T-helper 22 cell (primary cell): Measurements from ENCODE around the gene POTEJ.
"Not testable (repeated sequence)": the region's sequence is repeated elsewhere in the genome, so short reads cannot be mapped to it uniquely, and the experiment has no call there.

Experiments used
- DNase-seq: peaks from one replicate; pipeline ENCODE4 v3.0.0-alpha.2; 2020; ENCODE audit warnings: low read depth

The POTEJ gene

GRCh38 chr2:130601648-130602302 lies 9.5 kb upstream of the POTEJ start:
- DNase-seq: not testable (repeated sequence)

- DNase-seq: not testable (repeated sequence)
Measured at GRCh38 chr2:130608276-130609001, 2.8 kb upstream of the POTEJ start.

- not testable (repeated sequence) for DNase-seq
Measured at GRCh38 chr2:130609002-130609920, 2.0 kb upstream of the POTEJ start.

- DNase-seq: not testable (repeated sequence)
Measured at GRCh38 chr2:130610486-130610885, 754 bp upstream of the POTEJ start.

GRCh38 chr2:130628784-130629475 lies 17.7 kb downstream of the POTEJ start:
- DNase-seq: not testable (repeated sequence)

GRCh38 chr2:130638973-130639372 lies 27.7 kb downstream of the POTEJ start:
- not testable (repeated sequence) for DNase-seq

- not testable (repeated sequence) for DNase-seq
Measured at GRCh38 chr2:130641688-130642087, 30.4 kb downstream of the POTEJ start.

- DNase-seq: not testable (repeated sequence)
Measured at GRCh38 chr2:130649285-130649684, 38.0 kb downstream of the POTEJ start.

- DNase-seq: not testable (repeated sequence)
Measured at GRCh38 chr2:130664506-130664905, 53.3 kb downstream of the POTEJ start.

GRCh38 chr2:130665596-130665995 lies 54.4 kb downstream of the POTEJ start:
- not testable (repeated sequence) for DNase-seq

GRCh38 chr2:130667516-130667915 lies 56.3 kb downstream of the POTEJ start:
- not testable (repeated sequence) for DNase-seq

GRCh38 chr2:130670026-130670745 lies 58.9 kb downstream of the POTEJ start:
- DNase-seq: not testable (repeated sequence)

GRCh38 chr2:130692041-130692770 lies 81.0 kb downstream of the POTEJ start:
- not testable (repeated sequence) for DNase-seq

- DNase-seq: not testable (repeated sequence)
Measured at GRCh38 chr2:130693474-130693873, 82.2 kb downstream of the POTEJ start.

GRCh38 chr2:130703250-130703649 lies 92.0 kb downstream of the POTEJ start:
- not testable (repeated sequence) for DNase-seq
